MM.1S (cell line): Measurements from ENCODE around the gene RGL4.

ENCODE experiments used
- DNase-seq: peaks from one replicate; pipeline ENCODE4 v3.0.0-alpha.2; 2015
- H2AFZ ChIP-seq: fragments of 300-600 bp; sonication (generic); 2 replicates; pipeline ENCODE4 v1.6.0; 2016; ENCODE audit warnings: antibody characterized with exemption, low read length
- H3F3A ChIP-seq: fragments of 300-600 bp; sonication (generic); 2 replicates; pipeline ENCODE4 v1.6.1; 2016; ENCODE audit warnings: mild to moderate bottlenecking, antibody characterized with exemption, low read length, moderate library complexity, mixed read lengths; ENCODE audit not compliant: insufficient read depth
- H3K27ac ChIP-seq: fragments of 300-600 bp; sonication (generic); 2 replicates; pipeline ENCODE4 v1.5.1; 2016; ENCODE audit warnings: mild to moderate bottlenecking, low read length
- H3K27me3 ChIP-seq: fragments of 300-600 bp; sonication (generic); replicated peaks from 2 replicates; pipeline ENCODE4 v1.6.0; 2016; ENCODE audit warnings: low read length; ENCODE audit not compliant: insufficient read depth
- H3K36me3 ChIP-seq: fragments of 300-600 bp; sonication (generic); replicated peaks from 2 replicates; pipeline ENCODE4 v1.6.1; 2016; ENCODE audit warnings: mild to moderate bottlenecking, low read length, mixed read lengths; ENCODE audit not compliant: insufficient read depth
- H3K4me1 ChIP-seq: fragments of 300-600 bp; sonication (generic); 2 replicates; pipeline ENCODE4 v1.6.1; 2016; ENCODE audit warnings: low read length, mixed read lengths
- H3K4me2 ChIP-seq: fragments of 300-600 bp; sonication (generic); 2 replicates; pipeline ENCODE4 v1.6.0; 2016; ENCODE audit warnings: low read depth, low read length
- H3K4me3 ChIP-seq: fragments of 300-600 bp; sonication (generic); 2 replicates; pipeline ENCODE4 v1.5.1; 2016; ENCODE audit warnings: low read length, mixed read lengths
- H3K79me2 ChIP-seq: fragments of 300-600 bp; sonication (generic); 2 replicates; pipeline ENCODE4 v1.6.1; 2016; ENCODE audit warnings: mixed run types, low read length, mixed read lengths
- H3K9ac ChIP-seq: fragments of 300-600 bp; sonication (generic); 2 replicates; pipeline ENCODE4 v1.6.1; 2016; ENCODE audit warnings: low read length, mixed read lengths
- H3K9me2 ChIP-seq: fragments of 300-600 bp; sonication (generic); replicated peaks from 2 replicates; pipeline ENCODE4 v1.6.1; 2016; ENCODE audit warnings: mild to moderate bottlenecking, low read length, mixed read lengths; ENCODE audit not compliant: insufficient read depth
- H3K9me3 ChIP-seq: fragments of 300-600 bp; sonication (generic); replicated peaks from 2 replicates; pipeline ENCODE4 v1.6.1; 2016; ENCODE audit warnings: mild to moderate bottlenecking, low read length, mixed read lengths; ENCODE audit not compliant: insufficient read depth
- H4K20me1 ChIP-seq: fragments of 300-600 bp; sonication (generic); 2 replicates; pipeline ENCODE4 v1.6.1; 2016; ENCODE audit warnings: mild to moderate bottlenecking, low read length, moderate library complexity, mixed read lengths; ENCODE audit not compliant: insufficient read depth
- EZH2 ChIP-seq: fragments of 300-600 bp; sonication (generic); optimal IDR thresholded peaks from 2 replicates; pipeline ENCODE3; 2017; ENCODE audit warnings: low read depth, mild to moderate bottlenecking, antibody characterized with exemption, low read length, mixed read lengths
- EZH2phosphoT487 ChIP-seq: fragments of 300-600 bp; sonication (generic); IDR thresholded peaks from 2 replicates; pipeline ENCODE4 v1.6.1; 2018; ENCODE audit warnings: antibody characterized with exemption, low read length
- TF ChIP-seq, protein P1 (sequence below): fragments of 300-600 bp; sonication (generic); IDR thresholded peaks from 2 replicates; pipeline ENCODE4 v1.5.1; 2016; ENCODE audit warnings: antibody characterized with exemption, low read length, mixed read lengths

The RGL4 gene

DNA sequence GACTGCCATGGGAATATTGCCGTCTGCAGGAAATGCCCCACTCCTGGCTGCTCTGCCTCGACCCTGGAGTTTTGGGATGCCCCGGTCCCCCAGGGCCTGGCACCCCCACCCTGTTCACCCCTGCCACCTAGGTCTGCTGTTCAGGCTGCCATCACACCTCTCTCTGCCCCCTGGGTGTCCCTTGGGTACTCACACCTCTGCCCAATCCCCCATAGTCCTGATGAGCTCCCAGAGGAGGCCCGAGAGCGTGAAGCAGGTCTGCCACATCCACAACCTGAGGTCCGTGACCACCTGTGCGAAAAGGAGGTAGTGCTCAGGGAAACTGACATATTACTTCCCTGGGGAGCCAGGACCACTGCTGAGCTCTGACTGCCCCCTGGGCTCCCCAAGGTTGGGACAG lies 38.5 kb upstream of the RGL4 start:
- Histone ChIP-seq H4K20me1 (no peaks in the 10 kb centered on the region), H3K27me3 (no peaks in the 10 kb centered on the region), H3K79me2 (no peaks in the 10 kb centered on the region), H3K4me3 (no peak overlapping the region), H3K9ac (no peak overlapping the region), H3F3A (no peaks in the 10 kb centered on the region), H3K4me2 (no peak overlapping the region), H3K27ac (no peak overlapping the region), H3K36me3 (no peaks in the 10 kb centered on the region), H3K9me2 (no peaks in the 10 kb centered on the region), H2AFZ (no peak overlapping the region), H3K9me3 (no peaks in the 10 kb centered on the region), H3K4me1 (no peaks in the 10 kb centered on the region)
- no peak for DNase-seq
- TF ChIP-seq, protein P1, sequence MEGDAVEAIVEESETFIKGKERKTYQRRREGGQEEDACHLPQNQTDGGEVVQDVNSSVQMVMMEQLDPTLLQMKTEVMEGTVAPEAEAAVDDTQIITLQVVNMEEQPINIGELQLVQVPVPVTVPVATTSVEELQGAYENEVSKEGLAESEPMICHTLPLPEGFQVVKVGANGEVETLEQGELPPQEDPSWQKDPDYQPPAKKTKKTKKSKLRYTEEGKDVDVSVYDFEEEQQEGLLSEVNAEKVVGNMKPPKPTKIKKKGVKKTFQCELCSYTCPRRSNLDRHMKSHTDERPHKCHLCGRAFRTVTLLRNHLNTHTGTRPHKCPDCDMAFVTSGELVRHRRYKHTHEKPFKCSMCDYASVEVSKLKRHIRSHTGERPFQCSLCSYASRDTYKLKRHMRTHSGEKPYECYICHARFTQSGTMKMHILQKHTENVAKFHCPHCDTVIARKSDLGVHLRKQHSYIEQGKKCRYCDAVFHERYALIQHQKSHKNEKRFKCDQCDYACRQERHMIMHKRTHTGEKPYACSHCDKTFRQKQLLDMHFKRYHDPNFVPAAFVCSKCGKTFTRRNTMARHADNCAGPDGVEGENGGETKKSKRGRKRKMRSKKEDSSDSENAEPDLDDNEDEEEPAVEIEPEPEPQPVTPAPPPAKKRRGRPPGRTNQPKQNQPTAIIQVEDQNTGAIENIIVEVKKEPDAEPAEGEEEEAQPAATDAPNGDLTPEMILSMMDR = no peak
- TF ChIP-seq EZH2 = no peak
- no peak for TF ChIP-seq EZH2phosphoT487

DNA sequence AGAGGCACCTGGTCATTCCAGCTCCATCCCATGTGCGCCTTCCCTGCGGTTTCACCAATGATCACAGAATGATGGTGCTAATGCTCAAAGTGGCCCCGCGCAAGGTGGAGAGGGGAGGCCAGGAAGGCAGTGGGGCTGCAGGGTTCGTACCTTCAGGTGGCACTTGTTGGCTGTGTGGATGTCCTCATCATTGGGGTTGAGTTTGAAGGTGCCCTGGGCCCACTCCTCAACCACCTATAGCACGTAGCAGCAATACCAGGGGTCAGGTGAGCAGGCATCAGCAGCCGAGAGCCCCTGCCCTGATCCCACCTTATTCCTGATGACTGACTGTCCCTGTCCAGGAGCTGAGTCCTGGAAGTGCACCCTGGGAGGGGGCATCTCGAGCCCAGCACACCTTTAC lies 38.1 kb upstream of the RGL4 start:
- Histone ChIP-seq H3K9me2 (no peaks in the 10 kb centered on the region), H4K20me1 (no peaks in the 10 kb centered on the region), H3K27me3 (no peaks in the 10 kb centered on the region), H3K79me2 (no peaks in the 10 kb centered on the region), H3K4me1 (no peaks in the 10 kb centered on the region), H2AFZ (no peak overlapping the region), H3K4me3 (no peak overlapping the region), H3K4me2 (no peak overlapping the region), H3K9me3 (no peaks in the 10 kb centered on the region), H3K36me3 (no peaks in the 10 kb centered on the region), H3F3A (no peaks in the 10 kb centered on the region), H3K9ac (no peak overlapping the region), H3K27ac (no peak overlapping the region)
- TF ChIP-seq, protein P1 = no peak
- TF ChIP-seq EZH2 (no peak), EZH2phosphoT487 (no peak)
- no peak for DNase-seq

DNA sequence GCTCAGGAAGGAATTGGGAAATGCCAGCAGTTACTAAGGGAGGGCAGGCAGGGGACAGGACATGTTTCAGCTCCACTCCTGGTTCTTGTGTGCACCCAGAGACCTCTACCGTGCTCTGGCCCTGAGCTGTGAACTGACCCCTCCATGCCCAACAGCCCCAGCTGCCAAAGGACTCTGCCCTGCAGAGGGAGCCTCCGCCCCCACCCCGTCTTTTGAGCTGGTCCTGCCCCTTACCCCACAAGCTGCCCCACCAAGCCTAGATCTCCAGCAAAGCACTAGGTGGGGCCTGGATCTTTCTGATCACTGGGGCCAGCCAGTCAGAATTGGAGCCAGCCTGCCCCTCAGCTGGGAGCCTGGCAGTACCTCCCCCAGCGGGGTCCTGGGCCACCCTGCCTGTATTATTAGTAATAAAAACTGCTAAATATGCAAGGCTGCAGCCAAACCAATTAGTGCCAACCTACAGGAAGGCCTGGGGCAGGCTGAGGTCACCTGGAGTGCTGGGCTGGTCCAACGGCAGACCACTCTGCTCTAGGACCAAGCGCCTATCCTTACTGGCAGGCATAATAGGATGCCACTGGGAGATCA lies 34.8 kb upstream of the RGL4 start:
- Histone ChIP-seq H3K79me2 (no peaks in the 10 kb centered on the region), H3K4me3 (no peak overlapping the region), H3F3A (no peaks in the 10 kb centered on the region), H3K27me3 (no peaks in the 10 kb centered on the region), H3K4me2 (no peak overlapping the region), H3K9me2 (no peaks in the 10 kb centered on the region), H3K36me3 (no peaks in the 10 kb centered on the region), H4K20me1 (no peaks in the 10 kb centered on the region), H3K9ac (no peak overlapping the region), H3K4me1 (no peaks in the 10 kb centered on the region), H2AFZ (no peak overlapping the region), H3K9me3 (no peaks in the 10 kb centered on the region), H3K27ac (no peak overlapping the region)
- no peak for DNase-seq
- no peak for TF ChIP-seq EZH2
- TF ChIP-seq, protein P1 = no peak
- no peak for TF ChIP-seq EZH2phosphoT487
